PC-9 (cell line): Measurements from ENCODE around the gene TLN1. TPM values are rescaled to one million over a fixed set of nuclear protein-coding genes. Genes with fewer than 3 reads are reported as not detected.

Source experiments
- BruUV-seq: library from RNA; stranded (reverse); fragments of 400-500 nt; replicated peaks from 2 replicates; lab custom pipeline; 2021; lab: Mats Ljungman, UMichigan
- CTCF ChIA-PET: fragments of 300-600 bp; sonication (Branson Sonifier 250); formaldehyde crosslinking; loops from one replicate; lab custom pipeline; 2022; ENCODE audit warnings: antibody characterized with exemption; lab: Charles Lee
- POLR2A ChIA-PET: fragments of 300-600 bp; sonication (Branson Sonifier 250); formaldehyde crosslinking; loops from one replicate; lab custom pipeline; 2022; ENCODE audit warnings: antibody characterized with exemption; ENCODE audit not compliant: unreplicated experiment; lab: Charles Lee
- DNase-seq, 2 experiments: peaks; one replicate each; pipeline versions ENCODE4 v3.0.0 to v3.0.0-alpha.2; 2015 to 2022; ENCODE audit warnings: mixed read lengths in 1 of 2
- H2AFZ ChIP-seq: fragments of 200-600 bp; sonication (generic); 2 replicates; pipeline ENCODE4 v1.8.1; 2017; ENCODE audit warnings: antibody characterized with exemption
- H3F3A ChIP-seq: fragments of 200-600 bp; sonication (generic); 2 replicates; pipeline ENCODE4 v1.8.1; 2017; ENCODE audit warnings: antibody characterized with exemption, mild to moderate bottlenecking, low read depth; ENCODE audit not compliant: insufficient read depth
- H3K27ac ChIP-seq: fragments of 200-600 bp; sonication (generic); 2 replicates; pipeline ENCODE4 v1.6.1; 2016; ENCODE audit warnings: mixed run types
- H3K27me3 ChIP-seq: fragments of 200-600 bp; sonication (generic); 2 replicates; pipeline ENCODE4 v1.6.1; 2016; ENCODE audit warnings: low read depth, mixed run types; ENCODE audit not compliant: insufficient read depth
- H3K36me3 ChIP-seq: fragments of 200-600 bp; sonication (generic); 2 replicates; pipeline ENCODE4 v1.6.1; 2016; ENCODE audit warnings: low read depth, mixed run types
- H3K4me1 ChIP-seq: fragments of 200-600 bp; sonication (generic); replicated peaks from 2 replicates; pipeline ENCODE4 v1.6.1; 2016; ENCODE audit warnings: mixed run types; ENCODE audit not compliant: insufficient read depth
- H3K4me2 ChIP-seq: fragments of 200-600 bp; sonication (generic); 2 replicates; pipeline ENCODE4 v1.6.1; 2017; ENCODE audit warnings: mixed run types
- H3K4me3 ChIP-seq: fragments of 200-600 bp; sonication (generic); 2 replicates; pipeline ENCODE4 v1.6.1; 2016; ENCODE audit warnings: mixed run types
- H3K79me2 ChIP-seq: fragments of 200-600 bp; sonication (generic); 2 replicates; pipeline ENCODE4 v1.6.1; 2017; ENCODE audit warnings: low read depth, mixed run types
- H3K9me2 ChIP-seq: fragments of 200-600 bp; sonication (generic); 2 replicates; pipeline ENCODE4 v1.8.1; 2017; ENCODE audit warnings: mild to moderate bottlenecking; ENCODE audit not compliant: insufficient read depth
- H3K9me3 ChIP-seq: fragments of 200-600 bp; sonication (generic); 2 replicates; pipeline ENCODE4 v1.8.1; 2016; ENCODE audit warnings: low read depth; ENCODE audit not compliant: insufficient read depth
- H4K20me1 ChIP-seq: fragments of 200-600 bp; sonication (generic); 2 replicates; pipeline ENCODE4 v1.8.1; 2017; ENCODE audit not compliant: insufficient read depth
- CTCF ChIP-seq: fragments of 200-600 bp; sonication (generic); conservative IDR thresholded peaks from 2 replicates; pipeline ENCODE4 v1.6.1; 2017; ENCODE audit warnings: mixed run types, antibody characterized with exemption, mild to moderate bottlenecking, moderate library complexity
- EZH2 ChIP-seq: fragments of 200-600 bp; sonication (generic); IDR thresholded peaks from 2 replicates; pipeline ENCODE4 v1.8.0; 2017; ENCODE audit warnings: antibody characterized with exemption, low read depth
- intact Hi-C: fragments of 100-400 bp; cut with micrococcal nuclease; formaldehyde crosslinking; loops from one replicate; pipeline ENCODE4 v1.10.0; 2022; ENCODE audit not compliant: unreplicated experiment
- total RNA-seq: library from RNA; stranded (reverse); gene quantifications from 2 replicates; pipeline ENCODE4 v1.2.3, GENCODE V29; 2021

Gene TLN1
- total RNA-seq, 1 experiment from 2014 or later, result 101 TPM

- DNase-seq, result no peak
- Histone ChIP-seq H3K36me3 (no peaks in the 10 kb centered on the region), H3K4me3 (no peak overlapping the region), H4K20me1 (no peaks in the 10 kb centered on the region), H3K27me3 (no peaks in the 10 kb centered on the region), H3K79me2 (no peaks in the 10 kb centered on the region), H3K9me2 (no peaks in the 10 kb centered on the region), H3K4me1 (no peaks in the 10 kb centered on the region), H3K4me2 (no peak overlapping the region), H2AFZ (no peak overlapping the region), H3F3A (no peaks in the 10 kb centered on the region), H3K9me3 (no peaks in the 10 kb centered on the region), H3K27ac (no peak overlapping the region)
- no peak for TF ChIP-seq CTCF
- TF ChIP-seq EZH2, result no peak
- ChIA-PET POLR2A (interaction anchor here (0.6 kb wide), 1 partner anchor 9 kb away, joined by 4 read pairs; no protein-coding TSS in a partner anchor), CTCF (interaction anchor here (1.2 to 1.4 kb wide), 3 partner anchors 34 to 37 kb away, joined by 3 to 6 read pairs (median 5); no protein-coding TSS in a partner anchor)
- TSS peak; percentile 55 for BruUV-seq
- intact Hi-C loops, result loop anchor here (5.0 kb wide), 1 partner anchor 40 kb away; the partner anchor contains the start of genes CCDC107 and RMRP
Observed at GRCh38 chr9:35697486-35697885, 34.5 kb downstream of the TLN1 start.

GRCh38 chr9:35696520-35697215 is 35.3 kb downstream of the TLN1 start:
- ChIA-PET CTCF (interaction anchor here (0.7 to 1.4 kb wide), 8 partner anchors 31 to 74 kb away, joined by 3 to 8 read pairs (median 3); partner anchors contain the start of gene ARHGEF39), POLR2A (interaction anchor here (0.6 kb wide), 1 partner anchor 8 kb away, joined by 4 read pairs; no protein-coding TSS in a partner anchor)
- no peaks in the 10 kb centered on the region for H4K20me1 ChIP-seq
- intact Hi-C loops, result loop anchor here (5.0 kb wide), 1 partner anchor 39 kb away; the partner anchor contains the start of genes CCDC107 and RMRP
- H3K4me2 ChIP-seq, result no peak overlapping the region
- H3K27me3 ChIP-seq, result no peaks in the 10 kb centered on the region
- no peaks in the 10 kb centered on the region for H3K79me2 ChIP-seq
- no TSS peak for BruUV-seq
- peak in 1 of 2 experiments; percentile 35 for DNase-seq
- no peak overlapping the region for H3K27ac ChIP-seq
- H3K9me3 ChIP-seq, result no peaks in the 10 kb centered on the region
- no peaks in the 10 kb centered on the region for H3F3A ChIP-seq
- no peak overlapping the region for H2AFZ ChIP-seq
- H3K4me1 ChIP-seq, result no peaks in the 10 kb centered on the region
- no peaks in the 10 kb centered on the region for H3K36me3 ChIP-seq
- H3K9me2 ChIP-seq, result no peaks in the 10 kb centered on the region
- TF ChIP-seq EZH2 (no peak), CTCF (peak; percentile 83)
- H3K4me3 ChIP-seq, result no peak overlapping the region

- CTCF ChIA-PET, result interaction anchor here (0.9 to 1.4 kb wide), 5 partner anchors 32 to 38 kb away, joined by 3 to 8 read pairs (median 5); partner anchors contain the start of gene ARHGEF39
- Histone ChIP-seq H3K4me2 (no peak overlapping the region), H3K79me2 (no peaks in the 10 kb centered on the region), H3F3A (no peaks in the 10 kb centered on the region), H3K27me3 (no peaks in the 10 kb centered on the region), H4K20me1 (no peaks in the 10 kb centered on the region), H3K9me2 (no peaks in the 10 kb centered on the region), H3K36me3 (no peaks in the 10 kb centered on the region), H3K4me3 (no peak overlapping the region), H2AFZ (no peak overlapping the region), H3K4me1 (0 out of 2 replicates have a peak, but pooled peaks cover 3% of the 10 kb centered on the region), H3K27ac (no peak overlapping the region), H3K9me3 (no peaks in the 10 kb centered on the region)
- POLR2A ChIA-PET, result no interaction called here
- intact Hi-C loops, result loop anchor here (5.0 kb wide), 1 partner anchor 39 kb away; the partner anchor contains the start of genes CCDC107 and RMRP
- BruUV-seq, result no TSS peak
- no peak for TF ChIP-seq CTCF
- no peak for TF ChIP-seq EZH2
- DNase-seq, result no peak
Observed at GRCh38 chr9:35695943-35696401, 36.0 kb downstream of the TLN1 start.
